Stimulated activated naive B cell treated with anti-CD40 and anti-IgM and Interleukin-4, amounts not matched to agents 10 μg/mL and 1 μg/mL and 100 μg/mL, for 72 hours (primary cell): ENCODE measurements around the gene RIC1.
"Not testable (repeated sequence)": the region's sequence is repeated elsewhere in the genome, so short reads cannot be mapped to it uniquely, and the experiment has no call there.

Experiments
- ATAC-seq, 2 donors: fragments of 150-1000 bp; cut with Tn5 transposase; replicated peaks; 2 replicates each; pipeline ENCODE4 v1.10.0; 2021; ENCODE audit warnings: moderate library complexity in 1 of 2
- DNase-seq: peaks from one replicate; pipeline ENCODE4 v3.0.0; 2021
- H3K27ac Mint-ChIP-seq: one replicate; pipeline ENCODE4 v1.8.0; 2022; ENCODE audit warnings: mild to moderate bottlenecking, mixed read lengths
- H3K27me3 Mint-ChIP-seq, 2 donors: one replicate each; pipeline ENCODE4 v1.8.0; 2022; ENCODE audit warnings: mixed read lengths in 2 of 2
- H3K36me3 Mint-ChIP-seq, 2 donors: one replicate each; pipeline ENCODE4 v1.8.0; 2022; ENCODE audit warnings: mixed read lengths in 2 of 2, mild to moderate bottlenecking in 1 of 2
- H3K4me1 Mint-ChIP-seq, 2 donors: one replicate each; pipeline ENCODE4 v1.8.0; 2022; ENCODE audit warnings: mixed read lengths in 2 of 2, mild to moderate bottlenecking in 1 of 2
- H3K4me3 Mint-ChIP-seq, 2 donors: one replicate each; pipeline ENCODE4 v1.8.0; 2022; ENCODE audit warnings: mild to moderate bottlenecking in 2 of 2, mixed read lengths in 2 of 2, moderate library complexity in 1 of 2
- H3K9me3 Mint-ChIP-seq, 2 donors: one replicate each; pipeline ENCODE4 v1.8.0; 2022; ENCODE audit warnings: mixed read lengths in 2 of 2, mild to moderate bottlenecking in 1 of 2

RIC1 gene

DNA sequence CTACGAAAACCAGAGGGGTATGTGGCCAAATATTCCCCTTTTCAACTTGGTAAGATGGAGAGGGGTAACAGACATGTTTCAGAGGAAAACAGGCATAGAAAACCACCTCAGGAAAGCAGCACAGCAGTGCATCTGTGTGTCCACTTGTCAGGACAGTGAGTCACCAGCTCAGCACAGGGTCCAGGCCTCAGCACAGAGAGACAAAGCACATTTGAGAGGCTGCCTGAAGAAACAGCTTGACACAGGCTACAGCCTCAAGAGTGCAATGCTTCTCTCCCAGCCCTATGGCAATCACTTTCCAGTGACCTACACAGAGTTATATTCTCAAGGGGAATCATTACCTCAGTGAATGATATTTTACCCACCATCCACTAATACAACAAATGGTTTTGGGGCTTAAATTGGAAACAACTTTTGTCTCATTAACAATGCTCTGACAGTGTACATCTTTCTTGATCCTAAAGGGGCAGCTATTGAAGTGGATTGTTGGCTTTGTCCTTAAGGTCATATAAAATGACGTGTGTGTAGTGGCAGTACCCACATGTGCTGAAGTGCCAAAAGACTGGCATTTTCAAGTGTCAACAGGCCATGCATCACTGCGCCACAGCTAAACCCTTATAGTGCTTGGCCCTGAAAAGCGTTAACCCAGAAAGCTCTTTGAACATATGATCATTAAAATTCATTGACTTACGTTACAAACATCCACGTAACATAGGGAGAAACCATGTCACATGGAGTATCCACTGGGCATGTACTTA, 157.6 kb downstream of the RIC1 start:
- Mint-ChIP-seq H3K4me1 (peaks cover 10 to 24% of the 10 kb centered on the region in 2 donors), H3K27ac (no peak overlapping the region)
- peak; percentile 12 to 25 for ATAC-seq

DNA sequence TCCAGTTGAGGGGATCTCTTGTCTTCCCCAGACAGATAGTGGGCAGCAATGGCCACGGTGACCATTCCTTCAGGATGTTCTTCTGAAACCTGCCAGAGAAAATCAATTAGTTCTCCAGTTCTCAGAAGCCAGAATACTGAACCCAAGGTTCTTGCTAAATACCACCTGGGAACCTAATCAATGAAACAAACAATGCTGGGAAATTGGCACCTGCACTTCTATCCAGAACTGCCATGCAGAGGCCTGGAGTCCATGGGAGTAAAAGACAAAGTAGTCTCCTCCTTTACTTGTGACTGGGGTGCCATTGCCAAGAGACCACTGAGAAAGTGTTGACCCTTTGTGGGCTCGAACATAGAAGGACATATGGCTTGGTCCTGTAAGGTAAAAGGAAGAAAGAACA, 158.3 kb downstream of the RIC1 start:
- H3K27me3 Mint-ChIP-seq: no peaks in the 10 kb centered on the region
- ATAC-seq (no peak), DNase-seq (no peak)
- H3K4me1 Mint-ChIP-seq: peaks cover 14 to 26% of the 10 kb centered on the region in 2 donors
- H3K27ac Mint-ChIP-seq: no peak overlapping the region
- H3K36me3 Mint-ChIP-seq: peaks cover 65 to 83% of the 10 kb centered on the region in 2 donors
- peaks cover 9 to 10% of the 10 kb centered on the region in 2 donors for H3K9me3 Mint-ChIP-seq
- no peak overlapping the region for H3K4me3 Mint-ChIP-seq

More for the DNA sequence above, 157.6 kb downstream of the RIC1 start:
- H3K36me3 Mint-ChIP-seq: peaks cover 64 to 83% of the 10 kb centered on the region in 2 donors
- DNase-seq: no peak
- peaks cover 14 to 15% of the 10 kb centered on the region in 2 donors for H3K9me3 Mint-ChIP-seq
- H3K27me3 Mint-ChIP-seq: no peaks in the 10 kb centered on the region
- no peak overlapping the region for H3K4me3 Mint-ChIP-seq

DNA sequence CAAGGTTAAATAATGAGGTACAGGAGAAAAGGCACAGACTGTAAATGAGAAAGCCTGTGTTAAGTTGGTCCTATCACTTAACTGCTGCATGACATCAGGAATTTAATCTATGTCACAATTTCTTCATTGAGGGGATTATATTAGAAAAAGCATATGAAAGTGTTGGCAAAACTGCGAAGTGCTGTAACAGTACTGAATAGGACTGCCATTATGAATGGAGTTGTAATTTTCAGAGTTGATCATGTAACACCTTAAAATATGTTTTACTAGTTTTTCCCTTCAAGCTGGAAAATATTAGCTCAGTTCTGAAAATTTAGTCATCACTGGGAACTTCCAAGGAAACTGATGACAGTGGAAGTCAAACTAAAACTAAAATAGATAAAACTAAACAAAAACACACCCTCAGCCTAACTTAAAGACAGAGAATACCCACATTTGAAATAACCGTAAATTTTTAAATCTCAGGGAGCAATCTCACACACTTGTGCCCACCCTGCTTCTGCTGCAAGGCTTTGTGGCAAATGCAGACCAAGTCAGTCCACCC, 158.9 kb downstream of the RIC1 start:
- no peak for ATAC-seq
- peaks cover 58 to 79% of the 10 kb centered on the region in 2 donors for H3K36me3 Mint-ChIP-seq
- no peaks in the 10 kb centered on the region for H3K27me3 Mint-ChIP-seq
- H3K27ac Mint-ChIP-seq: peak overlapping the region; percentile 37
- H3K4me3 Mint-ChIP-seq: no peak overlapping the region
- no peak for DNase-seq
- peaks cover 14 to 26% of the 10 kb centered on the region in 2 donors for H3K4me1 Mint-ChIP-seq
- peaks cover 3 to 5% of the 10 kb centered on the region in 2 donors for H3K9me3 Mint-ChIP-seq

DNA sequence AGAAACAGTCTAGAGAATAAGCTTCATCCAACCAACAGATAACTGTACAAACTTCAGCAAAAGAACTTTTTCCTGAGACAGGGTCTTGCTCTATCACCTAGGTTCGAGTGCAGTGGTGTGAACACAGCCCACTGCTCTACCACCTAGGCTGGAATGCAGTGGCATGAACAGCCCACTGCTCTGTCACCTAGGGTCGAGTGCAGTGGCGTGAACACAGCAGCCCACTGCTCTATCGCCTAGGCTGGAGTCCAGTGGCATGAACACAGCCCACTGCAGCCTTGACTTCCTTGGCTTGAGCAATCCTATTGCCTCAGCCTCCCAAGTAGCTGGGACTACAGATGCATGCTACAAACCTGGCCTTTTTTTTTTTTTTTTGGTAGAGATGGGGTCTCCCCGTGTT, 160.6 kb downstream of the RIC1 start:
- Mint-ChIP-seq H3K27ac (no peak overlapping the region), H3K27me3 (no peaks in the 10 kb centered on the region), H3K4me1 (peaks cover 12 to 26% of the 10 kb centered on the region in 2 donors), H3K9me3 (peaks cover 0 to 2% of the 10 kb centered on the region in 2 donors), H3K4me3 (no peak overlapping the region), H3K36me3 (peaks cover 55 to 76% of the 10 kb centered on the region in 2 donors)
- ATAC-seq (no peak), DNase-seq (no peak)

DNA sequence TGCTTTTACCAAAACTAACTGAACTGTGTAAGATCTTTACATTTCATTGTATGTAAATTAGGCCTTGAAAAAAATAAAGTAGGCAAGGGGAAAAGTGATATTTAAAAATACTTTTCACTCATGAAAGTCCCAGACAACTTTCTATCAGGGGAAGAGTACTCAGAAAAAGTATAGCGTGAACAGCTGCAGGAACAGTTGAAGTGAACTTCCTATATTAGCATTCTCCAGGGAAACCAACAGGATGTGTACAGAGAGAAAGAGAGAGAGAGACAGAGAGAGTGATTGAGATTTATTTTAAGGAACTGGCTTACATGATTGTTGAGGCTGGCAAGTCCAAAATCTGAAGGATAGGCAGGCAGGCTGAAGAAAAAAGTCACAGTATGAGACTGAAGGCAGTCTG, 162.0 kb downstream of the RIC1 start:
- ATAC-seq (peak in 1 of 2 donors; percentile 21), DNase-seq (no peak)
- no peak overlapping the region for H3K27ac Mint-ChIP-seq
- peaks cover 0 to 4% of the 10 kb centered on the region in 2 donors for H3K9me3 Mint-ChIP-seq
- no peaks in the 10 kb centered on the region for H3K27me3 Mint-ChIP-seq
- H3K4me3 Mint-ChIP-seq: no peak overlapping the region
- peaks cover 55 to 74% of the 10 kb centered on the region in 2 donors for H3K36me3 Mint-ChIP-seq
- peaks cover 12 to 26% of the 10 kb centered on the region in 2 donors for H3K4me1 Mint-ChIP-seq

DNA sequence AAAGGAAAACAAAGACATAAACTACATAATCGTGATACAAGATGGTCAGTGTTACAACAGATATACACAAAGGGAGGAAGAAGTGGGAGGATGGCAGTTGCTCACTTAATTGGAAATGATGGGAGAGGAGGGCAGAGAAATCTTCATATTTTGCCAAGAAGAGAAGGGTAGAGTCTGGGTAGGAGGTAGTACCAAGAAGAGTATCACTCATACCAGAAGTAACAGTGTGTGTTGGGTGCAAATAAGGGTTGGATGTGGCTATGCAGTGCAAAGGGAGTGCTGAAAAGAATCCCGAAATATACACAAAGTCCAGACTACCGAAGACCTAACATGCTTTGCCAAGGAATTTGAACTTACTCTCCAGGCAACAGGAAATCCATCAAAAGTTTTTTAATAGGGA, 163.0 kb downstream of the RIC1 start:
- Mint-ChIP-seq H3K36me3 (peaks cover 57 to 72% of the 10 kb centered on the region in 2 donors), H3K27ac (no peak overlapping the region), H3K27me3 (no peaks in the 10 kb centered on the region), H3K4me3 (no peak overlapping the region), H3K9me3 (peaks cover 0 to 4% of the 10 kb centered on the region in 2 donors), H3K4me1 (peaks cover 12 to 26% of the 10 kb centered on the region in 2 donors)
- ATAC-seq: no peak
- no peak for DNase-seq

DNA sequence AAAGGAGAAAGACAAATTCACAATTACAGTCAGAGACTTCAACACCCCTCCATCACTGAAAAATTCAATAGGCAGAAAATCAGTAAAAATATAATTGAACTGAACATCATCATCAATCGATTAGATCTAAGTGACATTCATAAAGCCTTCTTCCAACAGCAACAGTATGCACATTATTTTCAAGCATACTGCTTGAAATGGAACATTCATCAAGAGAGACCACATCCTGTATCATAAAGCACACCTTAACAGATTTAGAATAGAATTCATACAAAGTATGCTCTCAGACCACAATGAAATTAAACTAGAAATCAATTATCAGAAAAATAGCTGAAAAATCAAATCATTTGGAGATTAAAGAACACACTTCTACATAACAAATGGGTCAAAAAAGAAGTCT, 164.9 kb downstream of the RIC1 start:
- H3K27me3 Mint-ChIP-seq: no peaks in the 10 kb centered on the region
- H3K4me1 Mint-ChIP-seq: peaks cover 12 to 19% of the 10 kb centered on the region in 2 donors
- H3K36me3 Mint-ChIP-seq: peaks cover 46 to 56% of the 10 kb centered on the region in 2 donors
- H3K4me3 Mint-ChIP-seq: no peak overlapping the region
- ATAC-seq: no peak
- no peak overlapping the region for H3K27ac Mint-ChIP-seq
- DNase-seq: no peak
- peaks cover 0 to 2% of the 10 kb centered on the region in 2 donors for H3K9me3 Mint-ChIP-seq

DNA sequence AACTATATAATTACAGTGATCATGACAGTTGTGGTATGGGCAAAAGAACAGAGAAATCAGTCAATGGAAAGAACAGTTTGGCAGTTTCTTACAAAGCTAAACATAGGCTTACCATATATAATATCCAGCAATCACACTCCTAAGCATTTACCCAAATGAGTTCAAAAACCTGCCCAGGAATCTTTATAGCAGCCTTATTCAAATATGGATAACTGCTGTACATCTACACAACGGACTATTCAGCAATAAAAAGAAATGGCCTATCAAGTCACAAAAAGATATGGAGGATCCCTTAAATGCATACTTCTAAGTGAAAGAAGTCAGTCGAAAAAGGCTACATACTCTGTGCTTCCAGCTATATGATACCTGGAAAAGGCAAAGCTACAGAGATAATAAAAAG, 167.4 kb downstream of the RIC1 start:
- Mint-ChIP-seq H3K27me3 (no peaks in the 10 kb centered on the region), H3K4me3 (no peak overlapping the region), H3K4me1 (peaks cover 5% of the 10 kb centered on the region in 2 donors), H3K27ac (no peak overlapping the region), H3K36me3 (peaks cover 29 to 37% of the 10 kb centered on the region in 2 donors), H3K9me3 (peaks cover 0 to 2% of the 10 kb centered on the region in 2 donors)
- no peak for ATAC-seq
- no peak for DNase-seq

DNA sequence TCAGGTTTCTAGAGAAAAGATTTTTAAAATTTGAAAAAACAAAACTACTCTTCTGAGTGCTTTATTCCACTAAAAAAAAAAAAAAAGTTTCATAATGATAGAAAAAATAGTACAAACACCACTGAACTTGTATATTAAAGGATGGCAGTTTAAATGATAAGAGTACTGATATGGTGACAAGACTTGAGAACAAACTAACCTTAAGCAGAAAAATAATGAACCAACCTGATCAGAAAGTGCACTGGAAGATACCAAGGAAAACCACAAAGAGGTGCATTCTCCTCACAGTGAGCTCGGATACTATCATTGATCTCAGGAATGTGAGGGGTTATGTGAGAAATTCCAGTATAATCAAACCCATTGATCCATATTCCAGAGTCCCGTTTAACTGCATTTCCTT, 169.7 kb downstream of the RIC1 start:
- H3K27ac Mint-ChIP-seq: no peak overlapping the region
- ATAC-seq: no peak
- DNase-seq: no peak
- H3K27me3 Mint-ChIP-seq: no peaks in the 10 kb centered on the region
- H3K4me3 Mint-ChIP-seq: no peak overlapping the region
- H3K9me3 Mint-ChIP-seq: peaks cover 0 to 2% of the 10 kb centered on the region in 2 donors
- no peaks in the 10 kb centered on the region for H3K4me1 Mint-ChIP-seq
- H3K36me3 Mint-ChIP-seq: peaks cover 18 to 21% of the 10 kb centered on the region in 2 donors

DNA sequence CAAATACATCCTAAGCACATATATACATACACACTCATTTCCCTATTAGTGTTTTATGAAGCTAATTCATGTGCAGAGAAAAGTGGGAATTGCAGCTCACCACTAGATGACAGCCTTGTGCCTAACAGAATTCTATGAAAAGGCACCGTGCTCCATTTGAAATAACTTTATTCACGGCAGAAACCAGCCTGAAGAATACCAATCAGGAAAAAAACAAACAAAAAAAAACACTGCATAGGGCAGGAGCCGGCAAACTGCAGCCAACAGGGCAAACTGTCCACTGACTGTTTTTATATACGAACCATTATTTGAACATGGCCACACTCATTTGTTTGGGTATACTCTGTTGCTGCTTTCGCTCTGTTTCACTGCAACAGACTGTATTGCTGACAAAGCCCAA, 170.4 kb downstream of the RIC1 start:
- Mint-ChIP-seq H3K4me1 (no peaks in the 10 kb centered on the region), H3K9me3 (peaks cover 0 to 2% of the 10 kb centered on the region in 2 donors), H3K27me3 (no peaks in the 10 kb centered on the region), H3K4me3 (no peak overlapping the region), H3K36me3 (peaks cover 15 to 21% of the 10 kb centered on the region in 2 donors), H3K27ac (no peak overlapping the region)
- DNase-seq: no peak
- no peak for ATAC-seq

DNA sequence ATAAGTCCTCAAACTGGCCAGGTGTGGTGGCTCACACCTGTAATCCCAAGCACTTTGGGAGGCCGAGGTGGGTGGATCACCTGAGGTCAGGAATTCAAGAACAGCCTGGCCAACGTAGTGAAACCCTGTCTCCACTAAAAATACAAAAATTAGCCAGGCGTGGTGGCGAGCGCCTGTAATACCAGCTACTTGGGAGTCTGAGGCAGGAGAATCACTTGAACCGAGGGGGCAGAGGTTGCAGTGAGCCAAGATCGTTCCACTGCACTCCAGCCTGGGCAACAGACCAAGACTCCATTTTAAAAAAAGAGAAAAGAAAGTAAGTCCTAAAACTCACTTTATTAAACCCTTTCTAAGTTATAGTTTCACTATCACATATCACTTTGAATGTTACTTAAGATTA, 171.5 kb downstream of the RIC1 start:
- not testable (repeated sequence) for DNase-seq, H3K9me3 Mint-ChIP-seq, ATAC-seq, H3K4me3 Mint-ChIP-seq, H3K4me1 Mint-ChIP-seq, H3K27me3 Mint-ChIP-seq, H3K27ac Mint-ChIP-seq
- peaks cover 15 to 17% of the 10 kb centered on the region in 2 donors for H3K36me3 Mint-ChIP-seq

DNA sequence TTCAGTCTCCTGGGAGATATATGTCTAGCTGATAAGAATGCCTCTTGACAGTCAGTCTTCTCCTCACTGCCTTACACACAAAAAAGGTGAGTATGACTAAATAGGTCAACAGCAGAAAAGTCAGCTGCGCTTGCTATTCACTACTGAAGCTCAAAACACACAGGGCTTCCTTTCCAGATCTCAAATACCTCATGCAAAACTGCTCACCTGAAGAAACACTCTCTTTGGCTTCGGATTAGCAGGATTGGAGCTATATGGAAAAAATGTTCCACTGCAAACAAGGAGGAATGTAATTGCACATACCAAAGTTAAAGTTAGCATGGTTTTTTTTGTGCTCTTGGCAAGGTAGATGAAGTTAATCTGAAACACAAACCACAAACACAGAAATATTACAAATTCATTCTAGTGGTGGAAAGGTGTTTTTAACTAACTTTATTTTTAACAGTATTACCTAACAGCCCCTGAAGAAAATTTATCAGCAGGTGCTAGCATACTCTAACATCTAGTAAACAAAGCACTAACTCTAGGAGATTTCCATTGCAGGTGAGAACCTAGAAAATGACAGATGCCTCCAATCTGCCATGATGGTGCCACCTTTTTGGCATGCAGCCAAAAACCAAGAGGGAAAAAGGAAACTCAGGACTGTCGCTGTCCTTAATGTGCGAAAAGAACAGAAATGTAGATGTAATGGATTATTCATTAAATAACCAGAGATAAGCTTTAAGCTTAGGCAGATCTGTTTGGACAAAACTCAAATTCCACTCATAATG, 172.2 kb downstream of the RIC1 start:
- Mint-ChIP-seq H3K27me3 (no peaks in the 10 kb centered on the region), H3K9me3 (no peaks in the 10 kb centered on the region), H3K36me3 (peaks cover 9 to 13% of the 10 kb centered on the region in 2 donors), H3K4me3 (no peak overlapping the region), H3K4me1 (no peaks in the 10 kb centered on the region), H3K27ac (no peak overlapping the region)
- no peak for ATAC-seq
- no peak for DNase-seq

DNA sequence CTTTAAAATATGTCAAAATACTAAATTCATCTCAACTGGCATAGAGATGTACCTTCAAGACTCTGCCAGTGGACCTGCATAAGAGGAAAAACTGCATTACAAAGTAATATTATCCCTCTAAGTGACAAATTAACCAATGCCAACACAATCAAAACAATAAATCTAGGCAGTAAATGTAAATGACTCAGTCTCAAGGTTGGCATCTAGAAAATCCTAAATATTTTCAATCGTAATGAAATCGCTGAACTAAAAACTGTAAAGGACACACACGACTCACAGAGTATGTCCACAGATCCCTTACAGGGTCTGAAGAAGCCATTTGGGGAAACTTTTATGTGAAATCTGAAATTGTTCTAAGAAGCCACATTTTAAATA, 172.8 kb downstream of the RIC1 start:
- ATAC-seq (no peak), DNase-seq (no peak)
- H3K4me1 Mint-ChIP-seq: no peaks in the 10 kb centered on the region
- H3K27me3 Mint-ChIP-seq: no peaks in the 10 kb centered on the region
- H3K4me3 Mint-ChIP-seq: no peak overlapping the region
- peaks cover 3 to 7% of the 10 kb centered on the region in 2 donors for H3K36me3 Mint-ChIP-seq
- no peaks in the 10 kb centered on the region for H3K9me3 Mint-ChIP-seq
- H3K27ac Mint-ChIP-seq: no peak overlapping the region

DNA sequence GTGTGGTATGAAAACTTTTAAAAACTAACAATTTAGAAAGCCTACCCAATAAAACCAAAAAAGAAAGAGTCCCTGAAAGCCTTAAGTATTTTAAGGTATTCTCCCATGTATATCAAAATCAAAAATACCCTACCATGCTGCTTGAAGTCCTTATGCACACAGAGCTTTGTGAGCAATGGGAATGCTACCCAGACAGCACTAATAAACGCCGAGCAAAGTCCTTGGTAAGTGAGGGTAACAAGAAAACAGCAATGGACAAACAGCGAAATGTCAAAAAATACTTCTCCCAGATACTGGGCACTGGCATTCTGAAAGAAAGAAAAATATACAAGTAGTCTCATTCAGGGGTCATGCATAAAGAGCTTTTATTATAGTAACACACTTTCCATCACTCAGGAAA, 176.6 kb downstream of the RIC1 start:
- Mint-ChIP-seq H3K9me3 (no peaks in the 10 kb centered on the region), H3K36me3 (peaks cover 20 to 30% of the 10 kb centered on the region in 2 donors), H3K27me3 (no peaks in the 10 kb centered on the region)

More for the DNA sequence above, 176.6 kb downstream of the RIC1 start:
- no peak overlapping the region for H3K27ac Mint-ChIP-seq
- no peaks in the 10 kb centered on the region for H3K4me1 Mint-ChIP-seq
- no peak overlapping the region for H3K4me3 Mint-ChIP-seq
- no peak for ATAC-seq
- no peak for DNase-seq
